Fibroblast of villous mesenchyme (primary cell): ENCODE measurements around the gene CFAP100. TPM values are rescaled to one million over a fixed set of nuclear protein-coding genes. Genes with fewer than 3 reads are reported as not detected.

Experiments
- DNase-seq: peaks from one replicate; pipeline ENCODE4 v3.0.0-alpha.2; 2010; ENCODE audit warnings: low read depth
- H3K4me3 ChIP-seq: 2 replicates; pipeline ENCODE4 v1.5.1; 2011; ENCODE audit warnings: low read depth, mild to moderate bottlenecking, low read length
- total RNA-seq: library from RNA; depleted of rRNA; stranded (reverse); fragments of >200 nt; gene quantifications from 2 replicates; pipeline ENCODE4 v1.2.3, GENCODE V29; 2012
- TF ChIP-seq, protein P1 (sequence below): IDR thresholded peaks from 2 replicates; pipeline ENCODE4 v1.5.1; 2012; ENCODE audit warnings: low read depth, mild to moderate bottlenecking, low read length; ENCODE audit not compliant: insufficient read depth

Gene CFAP100
- total RNA-seq, 1 donor, result not detected

DNA sequence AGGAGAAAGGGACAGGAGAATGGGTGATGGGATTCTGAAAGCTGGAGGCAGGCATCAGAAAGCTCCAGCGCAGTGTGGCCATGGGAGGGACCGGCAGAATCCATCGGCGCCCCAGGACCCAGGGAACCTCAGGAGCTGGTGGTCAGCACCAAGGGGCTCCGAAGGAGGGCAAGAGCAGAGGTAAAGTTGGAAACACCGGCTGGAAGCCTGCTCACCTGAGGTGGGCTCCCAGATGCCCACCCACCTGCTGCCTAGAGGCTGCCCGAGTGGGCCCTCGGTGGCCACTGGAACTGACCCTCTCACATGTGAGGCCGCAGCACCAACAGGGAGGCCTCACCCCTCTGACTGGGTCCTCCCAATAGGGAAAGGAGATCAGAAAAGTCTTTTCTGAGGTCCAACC is 91.2 kb downstream of the CFAP100 start:
- DNase-seq, result no peak
- no peak overlapping the region for H3K4me3 ChIP-seq
- TF ChIP-seq, protein P1, sequence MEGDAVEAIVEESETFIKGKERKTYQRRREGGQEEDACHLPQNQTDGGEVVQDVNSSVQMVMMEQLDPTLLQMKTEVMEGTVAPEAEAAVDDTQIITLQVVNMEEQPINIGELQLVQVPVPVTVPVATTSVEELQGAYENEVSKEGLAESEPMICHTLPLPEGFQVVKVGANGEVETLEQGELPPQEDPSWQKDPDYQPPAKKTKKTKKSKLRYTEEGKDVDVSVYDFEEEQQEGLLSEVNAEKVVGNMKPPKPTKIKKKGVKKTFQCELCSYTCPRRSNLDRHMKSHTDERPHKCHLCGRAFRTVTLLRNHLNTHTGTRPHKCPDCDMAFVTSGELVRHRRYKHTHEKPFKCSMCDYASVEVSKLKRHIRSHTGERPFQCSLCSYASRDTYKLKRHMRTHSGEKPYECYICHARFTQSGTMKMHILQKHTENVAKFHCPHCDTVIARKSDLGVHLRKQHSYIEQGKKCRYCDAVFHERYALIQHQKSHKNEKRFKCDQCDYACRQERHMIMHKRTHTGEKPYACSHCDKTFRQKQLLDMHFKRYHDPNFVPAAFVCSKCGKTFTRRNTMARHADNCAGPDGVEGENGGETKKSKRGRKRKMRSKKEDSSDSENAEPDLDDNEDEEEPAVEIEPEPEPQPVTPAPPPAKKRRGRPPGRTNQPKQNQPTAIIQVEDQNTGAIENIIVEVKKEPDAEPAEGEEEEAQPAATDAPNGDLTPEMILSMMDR, result no peak

Other genes starting within 250 kb of the CFAP100 start
- gene ALDH1L1, start 214.3 kb upstream of the CFAP100 start, total RNA-seq, result 0.32 and 3.9 TPM in 2 replicates
- 0.32 and 0.43 TPM in 2 replicates for gene KLF15, start 37.5 kb upstream of the CFAP100 start, total RNA-seq
- 17.7 TPM in 2 replicates for gene ZXDC, start 81.0 kb downstream of the CFAP100 start, total RNA-seq
- gene UROC1, start 122.9 kb downstream of the CFAP100 start, total RNA-seq, result under 0.01 TPM in 1 of 2 replicates, not detected in the other
- gene CHST13, start 129.2 kb downstream of the CFAP100 start, total RNA-seq, result not detected in 2 replicates
- gene C3orf22, start 164.0 kb downstream of the CFAP100 start, total RNA-seq, result not detected in 2 replicates